IMR-90 (cell line): ENCODE measurements around the gene KAT2A. TPM values are rescaled to one million over a fixed set of nuclear protein-coding genes. Genes with fewer than 3 reads are reported as not detected.

ENCODE experiments used
- ATAC-seq: fragments of 200-7000 bp; cut with Tn5 transposase; 2 replicates; pipeline ENCODE4 v1.9.1; 2020; ENCODE audit warnings: low read depth, mild to moderate bottlenecking, moderate library complexity
- BruUV-seq: library from RNA; stranded (reverse); fragments of 400-500 nt; replicated peaks from 2 replicates; lab custom pipeline; 2021; lab: Mats Ljungman, UMichigan
- CTCF ChIA-PET: fragments of 300-600 bp; formaldehyde crosslinking; extraction: SDS; loops from one replicate; lab custom pipeline; 2021; ENCODE audit warnings: antibody characterized with exemption; lab: Yijun Ruan, JAX
- POLR2A ChIA-PET: fragments of 300-600 bp; sonication (Branson Sonifier 250); formaldehyde crosslinking; loops from one replicate; lab custom pipeline; 2022; ENCODE audit warnings: antibody characterized with exemption; ENCODE audit not compliant: unreplicated experiment; lab: Charles Lee
- DNase-seq: peaks from one replicate; pipeline ENCODE4 v3.0.0; 2013
- H2AFZ ChIP-seq: replicated peaks from 2 replicates; pipeline ENCODE3; 2013; ENCODE audit warnings: low read length, mild to moderate bottlenecking; ENCODE audit not compliant: poor library complexity
- H2AK5ac ChIP-seq: 2 replicates; pipeline ENCODE4 v1.6.1; 2013; ENCODE audit warnings: low read depth, low read length, inconsistent platforms
- H2AK9ac ChIP-seq: replicated peaks from 2 replicates; pipeline ENCODE3; 2013; ENCODE audit warnings: mild to moderate bottlenecking, low read depth, low read length, moderate library complexity; ENCODE audit not compliant: poor library complexity
- H2BK120ac ChIP-seq: 2 replicates; pipeline ENCODE4 v1.6.1; 2013; ENCODE audit warnings: low read depth, low read length, inconsistent platforms
- H2BK15ac ChIP-seq: 3 replicates; pipeline ENCODE4 v1.6.1; 2013; ENCODE audit warnings: low read depth, low read length, inconsistent platforms
- H2BK20ac ChIP-seq: 2 replicates; pipeline ENCODE4 v1.6.1; 2013; ENCODE audit warnings: low read depth, mild to moderate bottlenecking, inconsistent platforms, low read length, moderate library complexity
- H2BK5ac ChIP-seq: 2 replicates; pipeline ENCODE4 v1.6.1; 2013; ENCODE audit warnings: mild to moderate bottlenecking, low read depth, low read length, inconsistent platforms; ENCODE audit not compliant: poor library complexity, severe bottlenecking
- H3K14ac ChIP-seq: replicated peaks from 2 replicates; pipeline ENCODE4 v1.6.1; 2013; ENCODE audit warnings: low read depth, low read length, inconsistent platforms
- H3K18ac ChIP-seq: 2 replicates; pipeline ENCODE4 v1.6.1; 2013; ENCODE audit warnings: low read depth, low read length, control low read depth
- H3K23ac ChIP-seq: 2 replicates; pipeline ENCODE4 v1.6.1; 2013; ENCODE audit warnings: low read depth, low read length, inconsistent platforms
- H3K27ac ChIP-seq: 2 replicates; pipeline ENCODE4 v1.5.1; 2013; ENCODE audit warnings: mild to moderate bottlenecking, control low read depth, low read length; ENCODE audit not compliant: insufficient read depth
- H3K27me3 ChIP-seq: 2 replicates; pipeline ENCODE4 v1.6.1; 2013; ENCODE audit warnings: low read length; ENCODE audit not compliant: control insufficient read depth, insufficient read depth
- H3K36me3 ChIP-seq: 2 replicates; pipeline ENCODE4 v1.6.1; 2013; ENCODE audit warnings: low read length, mixed read lengths; ENCODE audit not compliant: control insufficient read depth, insufficient read depth
- H3K4ac ChIP-seq: 2 replicates; pipeline ENCODE4 v1.6.1; 2013; ENCODE audit warnings: low read depth, low read length, inconsistent platforms
- H3K4me1 ChIP-seq: 2 replicates; pipeline ENCODE4 v1.6.1; 2013; ENCODE audit warnings: low read length, mixed read lengths; ENCODE audit not compliant: control insufficient read depth, insufficient read depth
- H3K4me2 ChIP-seq: 2 replicates; pipeline ENCODE4 v1.6.1; 2013; ENCODE audit warnings: low read depth, mild to moderate bottlenecking, control low read depth, low read length, moderate library complexity
- H3K4me3 ChIP-seq: 2 replicates; pipeline ENCODE4 v1.5.1; 2013; ENCODE audit warnings: low read depth, mild to moderate bottlenecking, control low read depth, low read length, moderate library complexity; ENCODE audit not compliant: insufficient read depth
- H3K56ac ChIP-seq: 2 replicates; pipeline ENCODE4 v1.6.1; 2013; ENCODE audit warnings: low read length, inconsistent platforms; ENCODE audit not compliant: insufficient read depth; ENCODE audit errors: extremely low read depth
- H3K79me1 ChIP-seq, 2 experiments: 2 replicates each; pipeline ENCODE4 v1.6.1; 2013; ENCODE audit warnings: low read length in 2 of 2, inconsistent platforms in 1 of 2, low read depth in 1 of 2
- H3K9ac ChIP-seq: 2 replicates; pipeline ENCODE4 v1.6.1; 2013; ENCODE audit warnings: low read depth, low read length, control low read depth
- H3K9me1 ChIP-seq: 2 replicates; pipeline ENCODE4 v1.6.1; 2013; ENCODE audit warnings: low read length, inconsistent platforms; ENCODE audit not compliant: insufficient read depth
- H3K9me3 ChIP-seq: 2 replicates; pipeline ENCODE4 v1.6.1; 2013; ENCODE audit warnings: low read length; ENCODE audit not compliant: control insufficient read depth, insufficient read depth
- H4K20me1 ChIP-seq: 2 replicates; pipeline ENCODE4 v1.6.1; 2013; ENCODE audit warnings: low read length, inconsistent platforms; ENCODE audit not compliant: insufficient read depth
- H4K5ac ChIP-seq: 2 replicates; pipeline ENCODE4 v1.6.1; 2013; ENCODE audit warnings: mild to moderate bottlenecking, low read depth, low read length, control low read depth
- H4K8ac ChIP-seq, 2 experiments: 2 replicates each; pipeline ENCODE4 v1.6.1; 2013; ENCODE audit warnings: low read depth in 2 of 2, low read length in 2 of 2, control low read depth in 1 of 2, inconsistent platforms in 1 of 2
- H4K91ac ChIP-seq: 2 replicates; pipeline ENCODE4 v1.6.1; 2013; ENCODE audit warnings: low read depth, low read length, inconsistent platforms; ENCODE audit not compliant: insufficient read depth
- CHD1 ChIP-seq: IDR thresholded peaks from 2 replicates; pipeline ENCODE4 v1.6.1; 2012; ENCODE audit warnings: low read depth, low read length, improper control_type of control experiment
- CTCF ChIP-seq: conservative IDR thresholded peaks from 2 replicates; pipeline ENCODE4 v1.5.1; 2012; ENCODE audit warnings: mild to moderate bottlenecking, low read depth, low read length, improper control_type of control experiment
- RFX5 ChIP-seq: IDR thresholded peaks from 2 replicates; pipeline ENCODE4 v1.8.0; 2012; ENCODE audit warnings: low read depth, mild to moderate bottlenecking, low read length, moderate library complexity
- WGBS, 2 experiments: methylation state at CpG; one replicate each; pipeline versions ENCODE4 v1.1.5 to v1.1.7; 2013; ENCODE audit warnings: missing lambda C conversion rate in 2 of 2; ENCODE audit not compliant: insufficient read length in 1 of 2; ENCODE audit errors: extremely low coverage in 2 of 2; 5-methylcytosine and 5-hydroxymethylcytosine counted together
- dilution Hi-C: fragments of 300-500 bp; cut with HindIII; formaldehyde crosslinking; loops from one replicate; pipeline ENCODE4 v1.14.3; 2018; ENCODE audit warnings: low sequenced_read_pairs; ENCODE audit not compliant: unreplicated experiment
- in situ Hi-C: fragments of 300-500 bp; cut with MboI; formaldehyde crosslinking; loops from 3 replicates; pipeline ENCODE4 v1.14.3; 2019; ENCODE audit warnings: low sequenced_read_pairs, inconsistent platforms, mixed read lengths
- intact Hi-C: fragments of 100-400 bp; cut with micrococcal nuclease; formaldehyde crosslinking; loops from 2 replicates; pipeline ENCODE4 v1.10.0; 2022
- polyA plus RNA-seq, 3 experiments: library from polyadenylated mRNA; depleted of rRNA; stranded (reverse); fragments of >200 nt; gene quantifications; 2 replicates each; pipeline ENCODE4 v1.2.3, GENCODE V29; 2012; ENCODE audit warnings: low replicate concordance in 1 of 3
- total RNA-seq: library from RNA; depleted of rRNA; stranded (reverse); fragments of >200 nt; gene quantifications from 2 replicates; pipeline ENCODE4 v1.2.3, GENCODE V29; 2012

The KAT2A gene
- total and polyA plus RNA-seq, 2 of the 4 experiments (the other 2 are of a cell fraction) = 6.3 to 28.2 TPM

- ATAC-seq (no peak), DNase-seq (no peak)
- ChIA-PET POLR2A (no interaction called here), CTCF (interaction anchor here (0.8 to 1.5 kb wide), 2 partner anchors 9 to 85 kb away, joined by 3 to 5 read pairs; no protein-coding TSS in a partner anchor)
- H3K4me3 ChIP-seq = no peak overlapping the region
- H3K27me3 ChIP-seq = 0 out of 2 replicates have a peak, but pooled peaks cover 3% of the 10 kb centered on the region
- no peak overlapping the region for H2BK120ac ChIP-seq
- H2BK15ac ChIP-seq = no peak overlapping the region
- H3K56ac ChIP-seq = no peak overlapping the region
- H2AK9ac ChIP-seq = peak overlapping the region; percentile 40
- BruUV-seq = no TSS peak
- no peak overlapping the region for H3K18ac ChIP-seq
- TF ChIP-seq RFX5 (no peak), CTCF (no peak), CHD1 (no peak)
- WGBS, 2 experiments = 88% methylated on average over 10 of the region's 18 CpGs; no CpG with 5 or more reads in 1 of the 2 experiments
- no peak overlapping the region for H2AK5ac ChIP-seq
- H3K27ac ChIP-seq = no peak overlapping the region
- peak overlapping the region; percentile 39 for H2AFZ ChIP-seq
- dilution Hi-C loops (no loop called here), in situ Hi-C loops (loop anchor here (5.0 kb wide), 2 partner anchors 83 to 143 kb away; partner anchors contain the start of gene CNP), intact Hi-C loops (no loop called here)
- H3K9me3 ChIP-seq = no peaks in the 10 kb centered on the region
- no peak overlapping the region for H3K14ac ChIP-seq
- H3K23ac ChIP-seq = no peak overlapping the region
- H4K91ac ChIP-seq = no peak overlapping the region
- peaks cover 7% of the 10 kb centered on the region; the same call in 1 of the 2 replicates for H3K36me3 ChIP-seq
- H4K20me1 ChIP-seq = no peaks in the 10 kb centered on the region
- peaks cover 6% of the 10 kb centered on the region; the same call in 1 of the 2 replicates for H3K4me1 ChIP-seq
- no peaks in the 10 kb centered on the region for H3K79me1 ChIP-seq
- H2BK5ac ChIP-seq = no peak overlapping the region
- peaks cover 4% of the 10 kb centered on the region; the same call in 1 of the 2 replicates for H3K9me1 ChIP-seq
- no peak overlapping the region for H2BK20ac ChIP-seq
- no peak overlapping the region for H3K4ac ChIP-seq
- H3K4me2 ChIP-seq = no peak overlapping the region
- no peak overlapping the region for H3K9ac ChIP-seq
- H4K8ac ChIP-seq = no peak overlapping the region
- no peak overlapping the region for H4K5ac ChIP-seq
Observed at GRCh38 chr17:42110301-42111264, 10.6 kb downstream of the KAT2A start.
